CMK (cell line): ENCODE measurements around the gene MBIP.

ENCODE experiments used
- DNase-seq: peaks from one replicate; pipeline ENCODE4 v3.0.0-alpha.2; 2010; ENCODE audit warnings: low read depth

Gene MBIP

GRCh38 chr14:36313206-36313605 lies 7.2 kb downstream of the MBIP start:
- no peak for DNase-seq

DNA sequence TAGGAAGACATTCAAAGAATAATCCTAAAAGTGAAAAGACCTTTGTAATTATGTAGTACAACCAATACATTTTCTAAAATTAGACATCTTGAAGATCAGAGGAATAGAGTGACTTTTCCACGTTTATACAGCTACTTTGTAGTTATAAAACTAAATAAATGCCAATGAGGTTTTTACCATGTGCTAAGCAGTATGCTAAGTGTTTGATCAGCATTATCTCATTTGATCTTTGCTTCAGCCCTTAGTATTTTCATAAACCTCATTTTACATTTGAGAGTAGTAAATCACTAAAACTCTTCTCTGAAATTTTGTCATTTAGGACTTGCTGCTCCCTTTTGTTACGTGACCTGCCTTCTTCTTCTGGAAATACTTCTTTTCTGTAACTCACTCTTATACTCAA lies 13.6 kb downstream of the MBIP start:
- no peak for DNase-seq

- no peak for DNase-seq
Observed at GRCh38 chr14:36304895-36305294, 15.5 kb downstream of the MBIP start.

DNA sequence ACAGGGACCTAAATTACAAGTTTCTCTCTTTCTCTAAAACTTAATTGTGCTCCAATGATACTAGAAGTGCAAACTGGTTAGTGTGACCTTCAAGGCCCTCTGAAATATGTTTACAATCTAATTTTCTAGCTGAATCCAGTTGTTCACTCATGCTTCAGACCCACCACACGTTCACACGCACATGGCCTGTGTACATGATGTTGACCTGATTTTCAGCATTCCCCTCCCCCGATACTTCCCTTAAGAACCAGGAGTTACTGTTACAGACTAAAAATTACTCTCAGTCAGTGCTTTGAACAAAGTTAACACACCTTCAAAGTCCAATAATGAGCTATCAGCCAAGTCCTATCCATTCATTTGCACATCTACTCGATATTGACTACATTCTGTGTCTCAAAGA lies 16.5 kb downstream of the MBIP start:
- no peak for DNase-seq

DNA sequence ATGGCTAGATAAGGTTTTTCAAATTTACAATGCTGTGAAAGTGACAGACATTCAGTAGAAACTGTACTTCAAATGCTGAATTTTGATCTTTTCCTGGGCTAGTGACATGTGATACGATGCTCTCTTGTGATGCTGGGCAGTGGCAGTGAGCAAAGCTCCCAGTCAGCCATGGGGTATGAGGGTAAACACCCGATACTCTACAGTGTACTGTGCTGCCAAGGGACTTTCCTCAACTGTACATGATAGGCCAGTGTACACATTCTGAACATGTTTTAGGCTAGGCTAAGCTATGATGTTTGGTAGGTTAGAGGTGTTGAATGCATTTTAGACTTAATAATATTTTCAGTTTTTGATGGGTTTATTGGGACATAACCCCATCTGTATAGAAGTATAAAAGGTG lies 17.6 kb downstream of the MBIP start:
- DNase-seq = no peak

DNA sequence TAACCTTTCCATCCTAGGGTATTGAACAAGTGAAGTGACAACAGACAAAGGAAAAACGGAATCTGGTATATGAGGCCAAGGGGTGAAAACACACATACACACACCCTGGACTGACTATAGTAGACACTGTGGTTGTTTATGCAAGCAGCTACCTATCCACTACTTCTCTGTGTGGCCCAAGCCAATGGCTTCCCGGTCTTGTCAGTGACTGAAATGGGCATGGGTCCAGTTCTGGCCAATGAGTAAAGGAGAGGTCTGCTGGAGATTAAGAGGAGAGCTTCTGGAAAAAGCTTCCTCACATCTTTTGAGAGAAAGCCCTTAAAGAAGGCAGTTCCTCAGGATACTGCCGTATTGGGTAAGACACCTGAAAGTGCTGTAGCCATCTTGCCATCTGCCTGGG lies 19.3 kb downstream of the MBIP start:
- no peak for DNase-seq

- no peak for DNase-seq
Observed at GRCh38 chr14:36300337-36300736, 20.1 kb downstream of the MBIP start.

GRCh38 chr14:36295642-36296627 lies 24.5 kb downstream of the MBIP start:
- DNase-seq = no peak

- no peak for DNase-seq
Observed at GRCh38 chr14:36294543-36294942, 25.9 kb downstream of the MBIP start.

GRCh38 chr14:36293824-36294223 lies 26.6 kb downstream of the MBIP start:
- DNase-seq = no peak

DNA sequence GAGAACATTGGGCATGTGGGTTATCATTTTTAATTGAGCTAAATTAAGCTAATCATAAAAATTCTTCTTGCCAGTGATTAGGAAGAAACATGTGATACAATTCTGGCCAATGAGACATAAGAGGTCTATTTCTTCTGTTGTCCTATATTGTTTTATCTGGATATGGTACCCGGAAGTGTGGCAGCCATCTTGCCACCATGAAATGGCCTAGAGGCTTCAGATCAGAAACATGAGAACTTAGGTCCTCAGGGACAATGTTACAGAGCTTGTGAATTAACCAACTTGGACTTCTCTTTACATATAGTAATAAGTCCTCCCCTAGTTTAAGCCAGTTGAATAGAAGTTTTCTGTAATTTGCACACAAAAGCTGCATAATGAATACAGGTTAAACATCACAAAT lies 30.5 kb downstream of the MBIP start:
- no peak for DNase-seq

- DNase-seq = no peak
Observed at GRCh38 chr14:36288496-36288895, 31.9 kb downstream of the MBIP start.

DNA sequence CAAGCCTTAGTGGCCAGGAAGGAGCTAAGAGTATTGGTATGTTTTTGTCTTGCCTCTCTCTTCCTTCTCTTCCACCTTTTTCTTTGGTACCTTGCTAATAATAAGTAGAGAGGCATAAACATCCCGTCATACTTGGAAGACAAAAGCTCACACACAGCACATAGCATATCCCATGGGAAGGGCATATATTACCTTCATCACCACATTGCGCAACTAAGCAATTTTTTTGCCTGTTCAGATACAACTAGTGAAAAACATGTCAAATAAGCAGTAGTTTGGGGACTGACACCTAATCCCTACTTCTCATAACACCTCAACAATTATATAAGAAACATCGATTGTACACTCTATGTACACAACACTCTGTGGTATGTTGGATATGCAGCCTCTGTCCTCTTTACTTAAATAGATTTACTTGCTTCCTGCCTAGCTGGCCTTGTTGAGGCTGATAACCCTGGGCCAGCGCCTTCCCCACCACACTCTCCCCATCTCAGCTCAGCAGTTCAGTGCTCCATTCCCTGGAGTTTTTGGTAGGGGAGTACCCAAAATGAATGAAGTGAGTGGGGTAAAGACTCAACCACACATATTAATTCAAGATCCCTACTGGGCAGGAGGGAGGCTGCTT lies 35.4 kb downstream of the MBIP start:
- no peak for DNase-seq

DNA sequence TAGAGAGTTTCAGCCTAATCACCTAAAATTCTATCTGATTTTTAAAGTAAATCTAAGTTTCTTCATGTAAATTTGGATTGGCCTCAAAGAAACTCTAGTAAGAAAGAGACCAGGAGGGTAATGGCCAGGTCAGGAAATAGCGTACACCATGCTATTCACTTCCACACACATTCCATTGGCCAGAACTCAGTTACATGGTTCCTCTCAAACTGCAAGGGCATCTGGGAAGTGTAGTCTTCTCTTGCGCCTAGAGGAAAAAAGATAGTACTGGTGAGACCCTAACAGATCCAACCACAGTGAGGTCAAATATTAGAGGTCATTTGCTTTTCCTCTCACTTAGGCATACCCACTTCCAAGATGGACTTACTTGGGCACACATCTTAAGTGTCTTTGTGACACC lies 39.1 kb downstream of the MBIP start:
- DNase-seq = no peak

DNA sequence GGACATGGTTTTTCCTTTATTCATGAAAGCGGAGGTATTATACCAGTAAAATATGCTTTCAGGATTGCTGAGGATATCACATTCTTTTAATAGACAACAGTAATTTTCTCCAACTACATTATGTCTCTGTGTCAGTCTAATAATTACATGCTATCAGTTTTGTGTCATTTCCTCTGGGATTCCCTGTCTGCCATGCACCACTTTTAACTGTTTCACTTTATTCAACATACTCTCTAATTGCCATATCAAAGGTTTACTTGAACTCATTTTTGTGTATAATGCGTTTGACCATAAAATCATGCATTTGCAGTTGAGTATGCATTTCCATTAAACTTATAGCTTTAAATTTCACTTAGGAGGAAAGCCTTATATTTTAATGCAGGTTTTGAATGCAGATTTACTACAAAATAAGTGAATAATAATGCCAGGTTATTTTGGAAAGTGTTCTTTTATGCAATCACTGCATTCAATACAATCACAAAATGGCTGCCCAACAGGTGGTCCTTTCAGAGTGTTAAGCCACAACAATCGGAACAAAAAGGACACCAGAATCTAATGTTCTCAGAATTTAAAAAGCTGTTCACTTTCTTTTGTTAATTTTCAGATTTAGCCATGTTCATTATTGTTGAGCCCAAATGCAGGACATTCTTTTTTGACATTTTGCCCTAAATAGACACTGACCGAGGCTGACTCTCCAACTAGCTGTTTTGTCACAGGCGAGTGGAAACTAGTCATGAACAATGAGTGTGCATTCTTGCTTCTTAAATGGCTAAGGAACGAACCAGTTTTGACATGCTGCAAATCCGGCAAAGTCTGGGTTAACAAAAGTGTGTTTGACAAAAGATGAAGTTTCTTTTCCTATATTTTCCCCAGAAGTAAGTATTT lies 40.9 kb downstream of the MBIP start:
- no peak for DNase-seq

GRCh38 chr14:36275741-36276140 lies 44.7 kb downstream of the MBIP start:
- DNase-seq = no peak

- no peak for DNase-seq
Observed at GRCh38 chr14:36271939-36272907, 48.2 kb downstream of the MBIP start.

GRCh38 chr14:36271222-36271621 lies 49.2 kb downstream of the MBIP start:
- DNase-seq = no peak

DNA sequence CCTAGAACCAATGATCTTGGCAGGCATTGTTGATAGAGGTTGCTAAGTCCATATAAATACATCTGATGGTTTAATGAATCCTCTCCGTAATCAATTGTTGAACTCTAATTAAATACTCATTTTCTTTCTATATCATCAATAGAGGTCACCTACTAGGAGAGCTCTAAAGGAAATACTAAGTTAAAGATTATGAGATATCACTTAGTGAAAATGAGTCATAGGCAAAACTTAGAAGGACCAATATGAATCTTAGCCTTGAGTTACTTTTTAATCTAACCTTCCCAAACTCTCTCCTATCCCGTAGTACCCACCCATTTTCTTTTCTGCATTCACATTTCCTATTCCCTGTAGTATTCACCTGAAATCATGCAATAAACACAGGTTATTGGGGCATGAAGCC lies 50.2 kb downstream of the MBIP start:
- DNase-seq = no peak

DNA sequence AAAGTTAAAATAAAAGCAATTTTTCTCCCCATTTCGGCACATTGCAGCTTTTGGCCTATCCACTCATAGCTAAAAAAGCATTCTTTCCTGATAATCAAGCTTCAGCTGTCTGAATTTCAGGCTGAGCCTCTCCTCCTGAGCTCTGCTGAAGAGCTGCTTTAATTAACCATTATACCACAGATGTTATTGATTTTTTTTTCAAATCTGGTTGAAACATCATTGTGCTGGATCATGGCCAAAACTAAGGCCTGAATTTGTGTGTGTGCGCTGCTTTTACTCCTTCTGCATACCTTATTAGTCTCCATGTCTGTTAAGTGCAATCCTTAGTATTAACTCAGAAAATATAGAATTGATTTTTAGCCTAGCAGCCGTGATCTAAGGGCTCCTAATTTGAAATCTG lies 52.3 kb downstream of the MBIP start:
- no peak for DNase-seq

DNA sequence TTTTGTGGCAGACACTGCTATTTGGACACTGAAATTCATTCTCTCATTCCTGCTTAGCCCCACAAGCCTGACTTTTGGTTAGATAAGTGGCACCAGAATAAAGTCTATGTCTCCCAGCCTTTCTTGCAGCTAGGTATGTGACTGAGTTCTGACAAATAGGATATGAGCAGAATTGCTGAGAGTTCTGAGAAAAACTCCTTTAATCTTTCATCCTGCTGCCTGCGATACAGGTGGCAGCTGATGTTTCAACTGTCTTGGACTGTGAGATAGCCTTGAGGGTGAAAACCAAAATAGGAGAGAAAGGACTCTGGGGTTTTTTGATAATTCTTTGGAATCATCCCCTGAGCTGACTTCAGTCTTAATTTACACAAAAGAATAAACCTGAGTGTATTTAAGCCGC lies 55.8 kb downstream of the MBIP start:
- DNase-seq = no peak
